Activated T-helper 17 cell treated with anti-CD3 and anti-CD28 coated beads, Interleukin-2, amount 50 U/mL, for 72 hours (primary cell): Measurements from ENCODE around the gene RLIM. TPM values are rescaled to one million over a fixed set of nuclear protein-coding genes. Genes with fewer than 3 reads are reported as not detected.
A peak's percentile ranks its signal among the peaks of the same experiment; 100 is the strongest.
"Not testable (repeated sequence)": the region's sequence is repeated elsewhere in the genome, so short reads cannot be mapped to it uniquely, and the experiment has no call there.

Experiments used
- ATAC-seq: fragments of 150-1000 bp; cut with Tn5 transposase; replicated peaks from 2 replicates; pipeline ENCODE4 v1.10.0; 2021; ENCODE audit warnings: mild to moderate bottlenecking, moderate library complexity
- H3K27ac Mint-ChIP-seq: one replicate; pipeline ENCODE4 v1.8.0; 2022; ENCODE audit warnings: mixed read lengths
- H3K27me3 Mint-ChIP-seq: one replicate; pipeline ENCODE4 v1.8.0; 2022; ENCODE audit warnings: mixed read lengths
- H3K36me3 Mint-ChIP-seq: one replicate; pipeline ENCODE4 v1.8.0; 2022; ENCODE audit warnings: low read depth, mild to moderate bottlenecking, mixed read lengths
- H3K4me1 Mint-ChIP-seq: one replicate; pipeline ENCODE4 v1.8.0; 2022; ENCODE audit warnings: mixed read lengths
- H3K4me3 Mint-ChIP-seq: one replicate; pipeline ENCODE4 v1.8.0; 2022; ENCODE audit warnings: mild to moderate bottlenecking, mixed read lengths
- H3K9me3 Mint-ChIP-seq: one replicate; pipeline ENCODE4 v1.8.0; 2022; ENCODE audit warnings: mixed read lengths
- total RNA-seq, 2 donors: library from RNA; stranded (reverse); gene quantifications; one replicate each; pipeline ENCODE4 v1.2.3, GENCODE V29; 2022

Gene RLIM, protein sequence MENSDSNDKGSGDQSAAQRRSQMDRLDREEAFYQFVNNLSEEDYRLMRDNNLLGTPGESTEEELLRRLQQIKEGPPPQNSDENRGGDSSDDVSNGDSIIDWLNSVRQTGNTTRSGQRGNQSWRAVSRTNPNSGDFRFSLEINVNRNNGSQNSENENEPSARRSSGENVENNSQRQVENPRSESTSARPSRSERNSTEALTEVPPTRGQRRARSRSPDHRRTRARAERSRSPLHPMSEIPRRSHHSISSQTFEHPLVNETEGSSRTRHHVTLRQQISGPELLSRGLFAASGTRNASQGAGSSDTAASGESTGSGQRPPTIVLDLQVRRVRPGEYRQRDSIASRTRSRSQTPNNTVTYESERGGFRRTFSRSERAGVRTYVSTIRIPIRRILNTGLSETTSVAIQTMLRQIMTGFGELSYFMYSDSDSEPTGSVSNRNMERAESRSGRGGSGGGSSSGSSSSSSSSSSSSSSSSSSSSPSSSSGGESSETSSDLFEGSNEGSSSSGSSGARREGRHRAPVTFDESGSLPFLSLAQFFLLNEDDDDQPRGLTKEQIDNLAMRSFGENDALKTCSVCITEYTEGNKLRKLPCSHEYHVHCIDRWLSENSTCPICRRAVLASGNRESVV
- 10 to 100 TPM; 25.5 to 39.6 TPM for total RNA-seq

- no peaks in the 10 kb centered on the region for H3K4me1 Mint-ChIP-seq
- ATAC-seq: peak; percentile 98
- H3K9me3 Mint-ChIP-seq: no peaks in the 10 kb centered on the region
- peak within 1 kb of the TSS; percentile 95 for H3K4me3 Mint-ChIP-seq
- H3K36me3 Mint-ChIP-seq: peaks cover 42% of the 10 kb centered on the region
- no peaks in the 10 kb centered on the region for H3K27me3 Mint-ChIP-seq
- H3K27ac Mint-ChIP-seq: peak within 1 kb of the TSS; percentile 97
Observed at GRCh38 chrX:74614093-74614909, at the start of gene RLIM. Gene RLIM, minus strand, starts transcription at chrX:74614624. Its CDS starts 18,647 bp downstream, at chrX:74595977.

- Mint-ChIP-seq H3K4me3 (no peak overlapping the region), H3K36me3 (no peaks in the 10 kb centered on the region), H3K9me3 (no peaks in the 10 kb centered on the region), H3K4me1 (no peaks in the 10 kb centered on the region), H3K27ac (no peak overlapping the region), H3K27me3 (no peaks in the 10 kb centered on the region)
- ATAC-seq: no peak
Observed at GRCh38 chrX:74656079-74656745, 41.8 kb upstream of the RLIM start.

- not testable (repeated sequence) for ATAC-seq, H3K36me3 Mint-ChIP-seq, H3K9me3 Mint-ChIP-seq
Observed at GRCh38 chrX:74654953-74655352, 40.5 kb upstream of the RLIM start.

GRCh38 chrX:74636749-74637314 is 22.4 kb upstream of the RLIM start:
- Mint-ChIP-seq H3K4me3 (no peak overlapping the region), H3K9me3 (no peaks in the 10 kb centered on the region), H3K36me3 (no peaks in the 10 kb centered on the region), H3K27ac (no peak overlapping the region), H3K27me3 (peaks cover 4% of the 10 kb centered on the region), H3K4me1 (no peaks in the 10 kb centered on the region)
- ATAC-seq: no peak

More at GRCh38 chrX:74654953-74655352, 40.5 kb upstream of the RLIM start:
- not testable (repeated sequence) for H3K27me3 Mint-ChIP-seq, H3K4me1 Mint-ChIP-seq, H3K4me3 Mint-ChIP-seq, H3K27ac Mint-ChIP-seq

DNA sequence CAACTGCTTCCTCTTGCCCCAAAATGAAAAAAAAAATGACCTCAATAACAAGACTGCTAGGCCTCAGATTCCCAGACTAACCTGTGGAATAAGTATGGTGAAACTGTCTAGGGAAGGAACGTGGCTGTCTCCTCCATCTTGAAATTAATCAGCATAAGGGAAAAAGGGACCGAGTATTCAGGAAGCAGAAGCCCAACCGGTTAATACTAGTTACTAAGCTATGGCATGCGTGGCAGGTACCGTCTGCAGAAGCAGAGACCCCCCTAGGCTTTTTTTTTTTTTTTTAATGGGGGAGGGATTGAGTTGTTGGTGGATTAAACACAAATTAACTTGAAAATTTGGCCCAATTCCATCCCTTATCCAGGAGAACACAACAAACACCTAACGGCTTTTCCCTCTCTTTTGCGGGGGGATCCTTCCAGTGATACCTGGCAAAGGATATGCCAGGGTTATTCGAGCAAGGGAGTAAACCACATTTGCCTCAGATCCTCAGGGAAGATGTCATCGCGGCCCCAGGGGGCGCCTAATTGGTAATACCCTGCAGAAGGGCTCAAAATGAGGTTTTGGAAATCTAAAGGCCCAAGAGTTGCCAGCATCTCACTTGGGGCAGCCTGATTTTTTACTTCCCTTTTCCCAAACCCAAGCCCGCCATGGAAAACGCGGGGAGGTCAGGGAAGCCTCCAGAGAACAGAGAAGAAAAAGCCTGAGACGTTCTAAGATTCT is 893 bp downstream of the RLIM start:
- Mint-ChIP-seq H3K27ac (peak overlapping the region; percentile 97), H3K4me3 (peak overlapping the region; percentile 95), H3K36me3 (peaks cover 49% of the 10 kb centered on the region), H3K27me3 (no peaks in the 10 kb centered on the region), H3K9me3 (no peaks in the 10 kb centered on the region), H3K4me1 (no peaks in the 10 kb centered on the region)
- ATAC-seq: no peak

GRCh38 chrX:74606799-74607198 is 7.6 kb downstream of the RLIM start:
- H3K4me1 Mint-ChIP-seq: peaks cover 13% of the 10 kb centered on the region
- no peaks in the 10 kb centered on the region for H3K9me3 Mint-ChIP-seq
- H3K27me3 Mint-ChIP-seq: no peaks in the 10 kb centered on the region
- H3K27ac Mint-ChIP-seq: no peak overlapping the region
- ATAC-seq: no peak
- no peak overlapping the region for H3K4me3 Mint-ChIP-seq
- peaks cover 75% of the 10 kb centered on the region for H3K36me3 Mint-ChIP-seq

GRCh38 chrX:74606342-74606741 is 8.1 kb downstream of the RLIM start:
- Mint-ChIP-seq H3K27me3 (no peaks in the 10 kb centered on the region), H3K27ac (no peak overlapping the region), H3K4me3 (no peak overlapping the region), H3K4me1 (peaks cover 13% of the 10 kb centered on the region), H3K36me3 (peaks cover 77% of the 10 kb centered on the region), H3K9me3 (no peaks in the 10 kb centered on the region)
- no peak for ATAC-seq

DNA sequence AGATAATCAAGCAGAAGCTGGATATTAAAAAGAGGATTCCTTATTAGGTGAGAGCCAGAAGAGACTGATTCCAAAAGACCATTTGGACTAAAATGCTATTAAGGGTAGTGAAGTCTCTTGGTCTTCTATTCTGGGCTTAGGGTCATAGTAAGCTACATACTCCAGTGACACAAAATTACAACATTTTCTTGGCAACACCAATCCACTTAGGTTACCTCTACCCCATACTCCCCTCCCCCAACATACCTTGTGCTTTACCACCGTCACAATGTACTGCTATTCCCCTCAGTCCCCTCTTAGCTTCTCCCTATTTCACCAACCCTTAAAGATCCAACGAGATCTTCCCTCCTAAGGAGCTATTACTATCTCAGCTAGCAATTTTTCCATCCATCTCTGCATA is 11.4 kb downstream of the RLIM start:
- no peaks in the 10 kb centered on the region for H3K9me3 Mint-ChIP-seq
- no peak for ATAC-seq
- H3K4me1 Mint-ChIP-seq: peaks cover 13% of the 10 kb centered on the region
- H3K27ac Mint-ChIP-seq: peak overlapping the region; percentile 61
- no peaks in the 10 kb centered on the region for H3K27me3 Mint-ChIP-seq
- no peak overlapping the region for H3K4me3 Mint-ChIP-seq
- peaks cover 81% of the 10 kb centered on the region for H3K36me3 Mint-ChIP-seq

- H3K4me3 Mint-ChIP-seq: no peak overlapping the region
- peaks cover 81% of the 10 kb centered on the region for H3K36me3 Mint-ChIP-seq
- H3K9me3 Mint-ChIP-seq: no peaks in the 10 kb centered on the region
- no peak overlapping the region for H3K27ac Mint-ChIP-seq
- ATAC-seq: no peak
- H3K4me1 Mint-ChIP-seq: peaks cover 13% of the 10 kb centered on the region
- no peaks in the 10 kb centered on the region for H3K27me3 Mint-ChIP-seq
Observed at GRCh38 chrX:74602142-74602541, 12.3 kb downstream of the RLIM start.

DNA sequence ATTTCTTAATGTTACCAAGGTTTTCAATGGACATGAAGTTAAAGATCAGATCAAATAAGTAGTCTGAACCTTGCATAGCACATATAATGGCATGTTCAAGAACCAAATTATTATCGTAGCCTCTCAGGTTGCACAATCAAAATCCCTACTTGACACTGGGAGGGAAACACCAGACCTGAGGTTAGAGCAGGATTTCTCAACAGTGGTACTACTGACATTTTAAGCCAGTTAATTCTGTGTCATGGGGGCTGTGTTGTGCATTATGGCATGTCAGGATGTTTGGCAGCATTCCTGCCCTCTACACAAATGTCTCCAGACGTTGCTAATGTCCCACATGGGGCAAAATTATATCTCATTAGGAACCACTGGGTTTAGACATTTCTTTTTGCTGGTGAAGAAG is 20.8 kb downstream of the RLIM start:
- H3K9me3 Mint-ChIP-seq: no peaks in the 10 kb centered on the region
- no peak overlapping the region for H3K27ac Mint-ChIP-seq
- H3K4me1 Mint-ChIP-seq: no peaks in the 10 kb centered on the region
- no peak overlapping the region for H3K4me3 Mint-ChIP-seq
- H3K36me3 Mint-ChIP-seq: peaks cover 97% of the 10 kb centered on the region
- H3K27me3 Mint-ChIP-seq: no peaks in the 10 kb centered on the region
- no peak for ATAC-seq

- peaks cover 54% of the 10 kb centered on the region for H3K36me3 Mint-ChIP-seq
- no peaks in the 10 kb centered on the region for H3K4me1 Mint-ChIP-seq
- H3K27me3 Mint-ChIP-seq: no peaks in the 10 kb centered on the region
- H3K4me3 Mint-ChIP-seq: no peak overlapping the region
- H3K9me3 Mint-ChIP-seq: no peaks in the 10 kb centered on the region
- ATAC-seq: no peak
- no peak overlapping the region for H3K27ac Mint-ChIP-seq
Observed at GRCh38 chrX:74585766-74586165, 28.7 kb downstream of the RLIM start.

DNA sequence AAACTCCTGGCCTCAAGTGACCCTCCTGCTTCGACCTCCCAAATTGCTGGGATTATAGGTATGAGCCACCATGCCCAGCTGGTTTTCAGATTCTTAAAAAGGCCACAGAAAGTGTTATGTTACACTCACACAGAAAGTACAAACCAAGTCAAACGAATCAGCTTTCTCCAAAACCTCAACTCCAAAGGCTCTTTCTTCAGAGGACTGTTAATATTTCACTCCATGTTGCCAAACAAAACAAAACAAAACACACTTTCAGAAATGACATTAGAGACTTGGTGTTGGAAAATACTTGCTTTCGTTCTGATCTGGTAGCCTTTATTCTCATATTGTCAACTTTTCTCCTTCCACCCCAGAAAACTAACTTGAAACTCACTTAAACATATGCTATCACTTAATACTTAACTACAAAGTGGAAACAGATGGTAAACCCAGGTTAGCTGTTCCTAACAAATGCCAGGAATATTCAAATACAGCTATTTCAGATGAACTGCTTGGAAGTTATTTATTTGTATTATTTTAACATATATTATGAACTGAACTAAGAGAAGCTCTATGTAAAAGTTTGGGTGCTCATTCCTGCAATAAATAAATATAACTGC is 34.7 kb downstream of the RLIM start:
- H3K27me3 Mint-ChIP-seq: no peaks in the 10 kb centered on the region
- H3K36me3 Mint-ChIP-seq: peaks cover 6% of the 10 kb centered on the region
- H3K9me3 Mint-ChIP-seq: no peaks in the 10 kb centered on the region
- peak overlapping the region; percentile 36 for H3K4me3 Mint-ChIP-seq
- ATAC-seq: peak; percentile 33
- H3K27ac Mint-ChIP-seq: peak overlapping the region; percentile 25
- no peaks in the 10 kb centered on the region for H3K4me1 Mint-ChIP-seq

DNA sequence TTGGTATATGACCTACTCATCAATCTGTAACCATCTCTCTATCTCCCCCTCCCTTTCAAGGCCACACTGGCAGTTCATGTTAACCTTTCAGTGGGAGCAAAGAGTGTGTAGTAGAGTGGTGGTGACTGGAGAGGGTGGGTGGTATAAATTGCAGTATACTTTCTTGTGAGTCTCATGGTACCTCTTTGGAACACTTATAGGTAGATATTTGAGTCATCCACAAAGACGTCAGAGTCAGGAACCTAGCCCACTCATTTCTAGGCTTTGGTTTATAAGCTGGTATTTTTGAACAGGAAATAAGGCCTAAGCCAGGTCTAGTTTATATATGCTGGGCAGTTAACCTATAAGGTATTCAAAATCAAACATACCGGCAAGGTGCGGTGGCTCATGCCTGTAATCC is 36.3 kb downstream of the RLIM start:
- peak; percentile 96 for ATAC-seq
- peak overlapping the region; percentile 25 for H3K27ac Mint-ChIP-seq
- H3K4me3 Mint-ChIP-seq: no peak overlapping the region
- H3K27me3 Mint-ChIP-seq: no peaks in the 10 kb centered on the region
- H3K9me3 Mint-ChIP-seq: no peaks in the 10 kb centered on the region
- no peaks in the 10 kb centered on the region for H3K36me3 Mint-ChIP-seq
- H3K4me1 Mint-ChIP-seq: no peaks in the 10 kb centered on the region
